ENCODE results near the gene ARID1B.

GRCh38 chr6:157040191-157040590, 263.0 kb downstream of the ARID1B start:
- TF ChIP-seq EZH2 (IDR thresholded peaks at IDR 0.05; ENCODE audit: borderline replicate concordance) (no peak), CTCF (IDR thresholded peaks at IDR 0.05; ENCODE audit: poor library complexity) (no peak)
